Choroid plexus epithelial cell (primary cell): Measurements from ENCODE around the gene POLE.

Experiments
- DNase-seq: peaks from one replicate; pipeline ENCODE4 v3.0.0-alpha.2; 2010; ENCODE audit warnings: low read depth
- H3K4me3 ChIP-seq: 2 replicates; pipeline ENCODE4 v1.5.1; 2011; ENCODE audit warnings: low read depth, mild to moderate bottlenecking, control low read depth, low read length, moderate library complexity
- TF ChIP-seq, protein P1 (sequence below): conservative IDR thresholded peaks from 2 replicates; pipeline ENCODE4 v1.5.1; 2011; ENCODE audit warnings: low read depth, mild to moderate bottlenecking, control low read depth, inconsistent platforms, low read length, moderate library complexity

POLE gene

DNA sequence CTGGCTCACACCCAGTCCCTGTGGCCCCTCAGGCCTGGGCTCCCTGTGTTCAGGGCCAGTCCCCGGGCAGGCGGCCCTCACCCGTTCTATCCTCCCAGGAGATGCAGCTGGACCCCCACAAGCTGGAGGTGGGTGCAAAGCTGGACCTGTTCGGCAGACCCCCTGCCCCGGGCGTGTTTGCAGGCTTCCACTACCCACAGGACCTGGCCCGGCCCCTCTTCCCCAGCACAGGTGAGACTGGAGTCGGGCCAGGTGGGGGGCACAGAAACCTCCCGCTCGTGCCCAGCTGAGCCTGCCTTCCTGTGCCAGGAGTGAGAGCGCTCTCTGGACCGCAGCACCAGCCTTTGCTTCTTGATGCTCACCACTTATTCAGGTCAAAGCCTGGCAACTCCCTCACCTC lies 110.4 kb downstream of the POLE start:
- TF ChIP-seq, protein P1, sequence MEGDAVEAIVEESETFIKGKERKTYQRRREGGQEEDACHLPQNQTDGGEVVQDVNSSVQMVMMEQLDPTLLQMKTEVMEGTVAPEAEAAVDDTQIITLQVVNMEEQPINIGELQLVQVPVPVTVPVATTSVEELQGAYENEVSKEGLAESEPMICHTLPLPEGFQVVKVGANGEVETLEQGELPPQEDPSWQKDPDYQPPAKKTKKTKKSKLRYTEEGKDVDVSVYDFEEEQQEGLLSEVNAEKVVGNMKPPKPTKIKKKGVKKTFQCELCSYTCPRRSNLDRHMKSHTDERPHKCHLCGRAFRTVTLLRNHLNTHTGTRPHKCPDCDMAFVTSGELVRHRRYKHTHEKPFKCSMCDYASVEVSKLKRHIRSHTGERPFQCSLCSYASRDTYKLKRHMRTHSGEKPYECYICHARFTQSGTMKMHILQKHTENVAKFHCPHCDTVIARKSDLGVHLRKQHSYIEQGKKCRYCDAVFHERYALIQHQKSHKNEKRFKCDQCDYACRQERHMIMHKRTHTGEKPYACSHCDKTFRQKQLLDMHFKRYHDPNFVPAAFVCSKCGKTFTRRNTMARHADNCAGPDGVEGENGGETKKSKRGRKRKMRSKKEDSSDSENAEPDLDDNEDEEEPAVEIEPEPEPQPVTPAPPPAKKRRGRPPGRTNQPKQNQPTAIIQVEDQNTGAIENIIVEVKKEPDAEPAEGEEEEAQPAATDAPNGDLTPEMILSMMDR: no peak

DNA sequence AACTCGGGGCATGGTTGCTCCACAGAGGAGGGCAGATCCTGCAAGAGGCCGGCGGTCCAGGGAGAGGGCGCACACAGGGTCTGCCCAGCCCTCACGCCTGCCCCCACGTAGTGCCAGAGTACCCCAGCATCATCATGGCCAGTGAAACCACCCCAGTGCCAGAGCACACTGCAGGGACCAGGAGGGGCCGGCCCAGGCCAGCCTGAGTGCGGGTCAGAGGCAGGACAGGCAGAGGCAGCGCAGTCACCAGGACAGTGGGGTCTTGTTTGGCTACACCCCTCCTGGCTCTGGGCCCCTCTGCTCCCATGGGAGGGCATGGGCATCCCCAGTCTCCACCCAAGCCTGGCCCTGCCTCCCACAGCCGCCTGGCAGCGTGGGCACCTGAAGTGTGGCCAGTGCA lies 111.5 kb downstream of the POLE start:
- no peak overlapping the region for H3K4me3 ChIP-seq
- TF ChIP-seq, protein P1: no peak
- DNase-seq: no peak

More for the DNA sequence above, 110.4 kb downstream of the POLE start:
- no peak overlapping the region for H3K4me3 ChIP-seq
- no peak for DNase-seq

DNA sequence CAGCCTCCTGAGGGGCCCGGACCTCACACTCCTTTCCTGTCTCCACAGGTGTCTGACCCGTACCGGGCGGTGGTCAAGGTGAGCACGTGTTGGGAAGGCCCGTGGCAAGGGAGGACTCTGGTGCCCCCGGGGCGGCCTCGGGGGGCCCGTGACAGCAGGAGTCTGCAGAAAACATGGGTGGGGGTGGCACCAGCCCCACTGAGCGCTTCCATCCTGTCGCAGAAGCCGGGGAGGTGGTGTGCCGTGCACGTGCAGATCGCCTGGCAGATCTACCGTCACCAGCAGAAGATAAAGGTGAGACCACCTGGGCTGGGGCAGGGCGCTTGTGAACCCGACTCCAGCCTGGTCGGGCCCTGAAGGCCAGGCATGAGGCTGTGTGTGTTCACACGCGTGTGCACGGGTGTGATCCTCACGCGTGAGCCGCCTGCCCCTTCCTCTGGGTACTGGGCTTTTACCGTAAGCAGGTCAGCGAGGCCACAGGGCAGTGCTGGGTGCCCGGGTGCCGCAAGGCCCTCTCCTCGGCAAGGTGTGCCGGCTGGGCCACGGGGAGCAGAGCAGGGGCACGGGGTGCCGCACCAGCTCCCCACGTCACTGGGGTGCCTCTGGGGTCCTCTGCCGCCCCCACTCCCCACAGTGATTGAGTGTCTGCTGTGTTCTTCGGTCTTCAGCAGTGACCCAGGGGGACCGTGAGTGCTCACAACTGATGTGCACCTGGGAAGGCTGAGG lies 112.7 kb downstream of the POLE start:
- no peak overlapping the region for H3K4me3 ChIP-seq
- DNase-seq: no peak
- TF ChIP-seq, protein P1: no peak
